Esophagus squamous epithelium (tissue), 4 donors: Measurements from ENCODE around the gene LDLRAD4.

ENCODE experiments used
- CTCF ChIP-seq, 6 experiments: fragments of 450-650 bp in 4 of 6; fragments of 200-600 bp in 2 of 6; sonication (generic) in 2 of 6; IDR thresholded peaks; one replicate each; pipeline ENCODE4 v1.5.1; 2016 to 2019; ENCODE audit warnings: antibody characterized with exemption in 6 of 6, mild to moderate bottlenecking in 4 of 6, moderate library complexity in 4 of 6
- POLR2A ChIP-seq, 4 donors: fragments of 450-650 bp; IDR thresholded peaks; one replicate each; pipeline ENCODE4 v1.6.1; 2017; ENCODE audit warnings: antibody characterized with exemption in 4 of 4, mild to moderate bottlenecking in 4 of 4, moderate library complexity in 3 of 4

- TF ChIP-seq POLR2A (IDR thresholded peaks at IDR 0.05) (no peak), CTCF (IDR thresholded peaks at IDR 0.05) (no peak)
Measured at GRCh38 chr18:13451213-13451540, 232.6 kb downstream of the LDLRAD4 start.
